HL-60 (cell line): ENCODE data around the gene DNPH1.

Source experiments
- DNase-seq, 2 experiments: peaks; one replicate each; pipeline ENCODE4 v3.0.0-alpha.2; 2010 to 2020; ENCODE audit warnings: low read depth in 1 of 2, low spot score in 1 of 2
- H3K27ac ChIP-seq: fragments of 250-450 bp; sonication (Bioruptor Pico); replicated peaks from 2 replicates; pipeline ENCODE4 v1.5.1; 2020; ENCODE audit warnings: mild to moderate bottlenecking, moderate library complexity
- H3K27me3 ChIP-seq: fragments of 250-450 bp; sonication (Bioruptor Pico); 2 replicates; pipeline ENCODE4 v1.5.1; 2021; ENCODE audit warnings: mild to moderate bottlenecking, moderate library complexity; ENCODE audit not compliant: insufficient read depth, poor library complexity, severe bottlenecking
- H3K4me3 ChIP-seq: replicated peaks from 2 replicates; pipeline ENCODE4 v1.5.1; 2011; ENCODE audit warnings: mild to moderate bottlenecking, control low read depth, low read length; ENCODE audit not compliant: insufficient read depth
- CTCF ChIP-seq: IDR thresholded peaks from one replicate; pipeline ENCODE4 v1.5.1; 2011; ENCODE audit warnings: low read length, control low read depth, inconsistent platforms; ENCODE audit not compliant: insufficient read depth
- GABPA ChIP-seq: IDR thresholded peaks from 2 replicates; pipeline ENCODE4 v1.6.1; 2012; ENCODE audit warnings: low read depth
- POLR2AphosphoS5 ChIP-seq: IDR thresholded peaks from 2 replicates; pipeline ENCODE4 v1.6.1; 2012; ENCODE audit warnings: low read depth
- SPI1 ChIP-seq: IDR thresholded peaks from 2 replicates; pipeline ENCODE4 v1.6.1; 2012; ENCODE audit warnings: low read depth, mild to moderate bottlenecking, borderline replicate concordance
- TF ChIP-seq, protein P1 (sequence below): IDR thresholded peaks from 2 replicates; pipeline ENCODE4 v1.6.1; 2012; ENCODE audit warnings: low read depth; ENCODE audit not compliant: insufficient replicate concordance

Gene DNPH1

GRCh38 chr6:43178951-43179830 is 50.1 kb downstream of the DNPH1 start:
- no peak overlapping the region for H3K4me3 ChIP-seq
- TF ChIP-seq, protein P1, sequence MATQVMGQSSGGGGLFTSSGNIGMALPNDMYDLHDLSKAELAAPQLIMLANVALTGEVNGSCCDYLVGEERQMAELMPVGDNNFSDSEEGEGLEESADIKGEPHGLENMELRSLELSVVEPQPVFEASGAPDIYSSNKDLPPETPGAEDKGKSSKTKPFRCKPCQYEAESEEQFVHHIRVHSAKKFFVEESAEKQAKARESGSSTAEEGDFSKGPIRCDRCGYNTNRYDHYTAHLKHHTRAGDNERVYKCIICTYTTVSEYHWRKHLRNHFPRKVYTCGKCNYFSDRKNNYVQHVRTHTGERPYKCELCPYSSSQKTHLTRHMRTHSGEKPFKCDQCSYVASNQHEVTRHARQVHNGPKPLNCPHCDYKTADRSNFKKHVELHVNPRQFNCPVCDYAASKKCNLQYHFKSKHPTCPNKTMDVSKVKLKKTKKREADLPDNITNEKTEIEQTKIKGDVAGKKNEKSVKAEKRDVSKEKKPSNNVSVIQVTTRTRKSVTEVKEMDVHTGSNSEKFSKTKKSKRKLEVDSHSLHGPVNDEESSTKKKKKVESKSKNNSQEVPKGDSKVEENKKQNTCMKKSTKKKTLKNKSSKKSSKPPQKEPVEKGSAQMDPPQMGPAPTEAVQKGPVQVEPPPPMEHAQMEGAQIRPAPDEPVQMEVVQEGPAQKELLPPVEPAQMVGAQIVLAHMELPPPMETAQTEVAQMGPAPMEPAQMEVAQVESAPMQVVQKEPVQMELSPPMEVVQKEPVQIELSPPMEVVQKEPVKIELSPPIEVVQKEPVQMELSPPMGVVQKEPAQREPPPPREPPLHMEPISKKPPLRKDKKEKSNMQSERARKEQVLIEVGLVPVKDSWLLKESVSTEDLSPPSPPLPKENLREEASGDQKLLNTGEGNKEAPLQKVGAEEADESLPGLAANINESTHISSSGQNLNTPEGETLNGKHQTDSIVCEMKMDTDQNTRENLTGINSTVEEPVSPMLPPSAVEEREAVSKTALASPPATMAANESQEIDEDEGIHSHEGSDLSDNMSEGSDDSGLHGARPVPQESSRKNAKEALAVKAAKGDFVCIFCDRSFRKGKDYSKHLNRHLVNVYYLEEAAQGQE: no peak
- TF ChIP-seq CTCF (no peak), SPI1 (no peak), GABPA (no peak), POLR2AphosphoS5 (no peak)
- no peak overlapping the region for H3K27ac ChIP-seq
- no peaks in the 10 kb centered on the region for H3K27me3 ChIP-seq
- no peak for DNase-seq

DNA sequence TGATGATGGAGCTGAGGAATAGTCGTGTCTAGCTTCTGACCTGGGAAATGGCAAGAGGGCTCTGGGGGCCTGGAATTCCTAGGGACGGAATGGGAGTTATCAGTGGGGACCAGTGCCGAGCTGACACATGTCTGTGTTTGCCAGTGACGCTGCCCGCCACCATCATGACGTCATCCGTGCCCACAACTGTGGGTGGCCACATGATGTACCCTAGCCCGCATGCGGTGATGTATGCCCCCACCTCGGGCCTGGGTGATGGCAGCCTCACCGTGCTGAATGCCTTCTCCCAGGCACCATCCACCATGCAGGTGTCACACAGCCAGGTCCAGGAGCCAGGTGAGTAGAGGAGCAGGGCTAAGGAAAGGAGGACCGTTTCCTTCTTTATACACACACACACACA is 51.1 kb downstream of the DNPH1 start:
- Histone ChIP-seq H3K4me3 (no peak overlapping the region), H3K27ac (no peak overlapping the region), H3K27me3 (no peaks in the 10 kb centered on the region)
- no peak for DNase-seq
- TF ChIP-seq CTCF: no peak
- TF ChIP-seq, protein P1: no peak
- TF ChIP-seq SPI1: no peak
- no peak for TF ChIP-seq GABPA
- no peak for TF ChIP-seq POLR2AphosphoS5

GRCh38 chr6:43176423-43176786 is 52.9 kb downstream of the DNPH1 start:
- no peaks in the 10 kb centered on the region for H3K27me3 ChIP-seq
- DNase-seq: no peak
- TF ChIP-seq POLR2AphosphoS5: no peak
- TF ChIP-seq CTCF: no peak
- TF ChIP-seq GABPA: no peak
- no peak for TF ChIP-seq SPI1
- TF ChIP-seq, protein P1: no peak
- H3K4me3 ChIP-seq: no peak overlapping the region
- peak overlapping the region; percentile 44 for H3K27ac ChIP-seq
